ENCODE measurements around the gene RNF26.

DNA sequence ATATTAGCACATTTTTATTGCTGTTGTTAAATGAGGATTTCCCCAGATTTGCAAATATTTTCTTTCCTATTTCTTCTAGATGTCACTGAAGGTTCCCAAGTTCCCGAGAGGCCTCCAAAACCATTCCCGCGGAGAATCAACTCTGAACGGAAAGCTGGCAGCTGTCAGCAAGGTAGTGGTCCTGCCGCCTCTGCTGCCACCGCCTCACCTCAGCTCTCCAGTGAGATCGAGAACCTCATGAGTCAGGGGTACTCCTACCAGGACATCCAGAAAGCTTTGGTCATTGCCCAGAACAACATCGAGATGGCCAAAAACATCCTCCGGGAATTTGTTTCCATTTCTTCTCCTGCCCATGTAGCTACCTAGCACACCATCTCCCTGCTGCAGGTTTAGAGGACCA is 34.9 kb upstream of the RNF26 start:
- TF ChIP-seq, protein P1, sequence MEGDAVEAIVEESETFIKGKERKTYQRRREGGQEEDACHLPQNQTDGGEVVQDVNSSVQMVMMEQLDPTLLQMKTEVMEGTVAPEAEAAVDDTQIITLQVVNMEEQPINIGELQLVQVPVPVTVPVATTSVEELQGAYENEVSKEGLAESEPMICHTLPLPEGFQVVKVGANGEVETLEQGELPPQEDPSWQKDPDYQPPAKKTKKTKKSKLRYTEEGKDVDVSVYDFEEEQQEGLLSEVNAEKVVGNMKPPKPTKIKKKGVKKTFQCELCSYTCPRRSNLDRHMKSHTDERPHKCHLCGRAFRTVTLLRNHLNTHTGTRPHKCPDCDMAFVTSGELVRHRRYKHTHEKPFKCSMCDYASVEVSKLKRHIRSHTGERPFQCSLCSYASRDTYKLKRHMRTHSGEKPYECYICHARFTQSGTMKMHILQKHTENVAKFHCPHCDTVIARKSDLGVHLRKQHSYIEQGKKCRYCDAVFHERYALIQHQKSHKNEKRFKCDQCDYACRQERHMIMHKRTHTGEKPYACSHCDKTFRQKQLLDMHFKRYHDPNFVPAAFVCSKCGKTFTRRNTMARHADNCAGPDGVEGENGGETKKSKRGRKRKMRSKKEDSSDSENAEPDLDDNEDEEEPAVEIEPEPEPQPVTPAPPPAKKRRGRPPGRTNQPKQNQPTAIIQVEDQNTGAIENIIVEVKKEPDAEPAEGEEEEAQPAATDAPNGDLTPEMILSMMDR (IDR thresholded peaks at IDR 0.05), result no peak
- TF ChIP-seq ZFX (IDR thresholded peaks at IDR 0.05; ENCODE audit: borderline replicate concordance), result no peak
